ENCODE measurements around the gene FOXP4. TPM values are rescaled to one million over a fixed set of nuclear protein-coding genes. Genes with fewer than 3 reads are reported as not detected.

FOXP4 gene
- total RNA-seq, 8 experiments from 2014 or later, result 1.3 to 22.1 (median 12.8) TPM

DNA sequence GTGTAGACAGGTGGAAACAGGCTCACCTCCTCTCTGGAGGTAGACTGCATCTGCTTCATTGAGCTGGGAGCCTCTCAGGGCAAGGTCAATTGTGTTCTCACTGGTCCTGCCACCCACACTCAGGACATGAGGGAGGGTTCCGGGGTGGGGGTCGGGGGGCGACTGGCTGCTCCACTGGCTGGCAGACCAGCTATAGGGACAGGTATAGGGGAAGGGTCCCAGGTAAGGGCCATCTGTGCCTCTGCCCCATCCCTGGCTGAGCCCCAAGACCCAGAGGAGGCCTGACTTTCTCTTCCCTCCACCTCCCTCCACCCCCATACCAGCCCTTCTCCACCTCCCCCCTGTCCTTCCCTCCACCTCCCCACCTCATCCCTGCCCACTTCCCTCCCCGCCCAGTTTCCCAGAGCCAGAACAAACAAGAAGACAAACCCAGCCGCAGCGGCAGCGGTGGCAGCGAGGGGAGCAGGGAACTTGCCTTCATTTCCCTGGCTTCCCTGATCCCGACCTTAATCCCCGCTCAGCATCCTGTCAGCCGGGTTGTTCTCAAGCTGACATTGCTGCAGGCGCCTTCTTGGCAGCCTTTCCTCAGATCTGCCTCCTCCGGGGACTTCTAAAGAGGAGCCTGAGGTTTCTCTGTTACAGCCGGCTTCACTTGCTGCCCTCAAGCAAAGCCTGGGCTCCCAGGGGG, 18.3 kb upstream of the FOXP4 start:
- ATAC-seq (replicated peaks in 6 of 8), result peak in 5 of 8 experiments; percentile 19 to 39 (median 33)
- Histone ChIP-seq H3K27ac (no peak overlapping the region), H3K4me3 (no peak overlapping the region), H3K4me1 (replicated peaks in 1 of 2) (peaks cover 55 to 58% of the 10 kb centered on the region in 2 donors)
- in situ Hi-C loops (cut with MboI; ENCODE audit: low pct_unique_long_range_greater_than_20kb in 2 of 9, low sequenced_read_pairs in 9 of 9, unreplicated experiment in 9 of 9), result no loop called here
- no CpG with 5 or more reads among the region's 14 CpGs for WGBS, 10 experiments

DNA sequence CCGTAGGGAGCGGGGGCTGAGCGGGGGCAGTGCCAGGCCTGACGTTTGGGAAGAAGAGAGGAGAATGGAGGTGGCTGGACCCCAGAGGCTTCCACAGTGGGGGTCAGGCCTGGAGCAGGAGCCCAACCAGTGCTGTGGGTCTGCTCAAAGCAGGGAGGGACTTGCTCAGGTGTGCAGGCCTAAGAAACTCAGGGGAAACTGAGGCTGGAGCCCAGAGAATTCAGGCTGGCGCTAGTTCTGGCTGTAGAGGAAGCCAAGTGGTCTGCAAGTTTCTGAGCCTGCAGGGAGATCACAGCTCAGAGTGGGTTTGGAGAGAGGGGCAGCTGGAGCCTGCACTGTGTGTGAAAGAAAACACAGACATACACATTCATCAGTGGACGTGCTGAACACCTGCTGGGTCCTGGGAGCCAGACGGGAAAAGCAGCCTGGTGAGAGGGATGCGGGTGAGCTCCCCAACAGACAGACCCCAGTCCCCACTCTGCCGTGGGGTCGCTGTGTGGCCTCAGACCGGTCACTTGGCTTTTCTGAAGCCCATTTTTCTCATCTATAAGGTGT, 17.7 kb upstream of the FOXP4 start:
- Histone ChIP-seq H3K4me3 (no peak overlapping the region), H3K27ac (no peak overlapping the region), H3K4me1 (replicated peaks in 1 of 2) (peaks cover 49 to 52% of the 10 kb centered on the region in 2 donors)
- in situ Hi-C loops (cut with MboI; ENCODE audit: low pct_unique_long_range_greater_than_20kb in 2 of 9, low sequenced_read_pairs in 9 of 9, unreplicated experiment in 9 of 9), result no loop called here
- peak in 2 of 8 experiments; percentile 5 to 8 for ATAC-seq (replicated peaks in 6 of 8)
- 76 to 100% (median 80%) methylated on average over 1 to 2 of the region's 11 CpGs; no CpG with 5 or more reads in 5 of the 10 experiments for WGBS, 10 experiments

GRCh38 chr6:41529049-41529448, 17.1 kb upstream of the FOXP4 start:
- no peak for ATAC-seq (replicated peaks in 6 of 8)
- peaks cover 43 to 47% of the 10 kb centered on the region in 2 donors for H3K4me1 ChIP-seq (replicated peaks in 1 of 2)
- in situ Hi-C loops (cut with MboI; ENCODE audit: low pct_unique_long_range_greater_than_20kb in 2 of 9, low sequenced_read_pairs in 9 of 9, unreplicated experiment in 9 of 9), result no loop called here
- WGBS, 10 experiments, result 40 to 100% (median 100%) methylated on average over 1 to 2 of the region's 5 CpGs; no CpG with 5 or more reads in 7 of the 10 experiments
- no peak overlapping the region for H3K4me3 ChIP-seq
- no peak overlapping the region for H3K27ac ChIP-seq

GRCh38 chr6:41529970-41530369, 16.2 kb upstream of the FOXP4 start:
- H3K27ac ChIP-seq, result no peak overlapping the region
- peaks cover 35 to 39% of the 10 kb centered on the region in 2 donors for H3K4me1 ChIP-seq (replicated peaks in 1 of 2)
- in situ Hi-C loops (cut with MboI; ENCODE audit: low pct_unique_long_range_greater_than_20kb in 2 of 9, low sequenced_read_pairs in 9 of 9, unreplicated experiment in 9 of 9), result no loop called here
- H3K4me3 ChIP-seq, result no peak overlapping the region
- ATAC-seq (replicated peaks in 6 of 8), result no peak
- WGBS, 10 experiments, result 46 to 92% (median 68%) methylated on average over 1 to 7 of the region's 7 CpGs

- H3K4me3 ChIP-seq, result no peak overlapping the region
- in situ Hi-C loops (cut with MboI; ENCODE audit: low pct_unique_long_range_greater_than_20kb in 2 of 9, low sequenced_read_pairs in 9 of 9, unreplicated experiment in 9 of 9), result no loop called here
- 41 to 90% (median 65%) methylated on average over 1 to 4 of the region's 7 CpGs; no CpG with 5 or more reads in 4 of the 10 experiments for WGBS, 10 experiments
- peaks cover 32 to 36% of the 10 kb centered on the region in 2 donors for H3K4me1 ChIP-seq (replicated peaks in 1 of 2)
- no peak for ATAC-seq (replicated peaks in 6 of 8)
- no peak overlapping the region for H3K27ac ChIP-seq
Observed at GRCh38 chr6:41530476-41530875, 15.7 kb upstream of the FOXP4 start.

DNA sequence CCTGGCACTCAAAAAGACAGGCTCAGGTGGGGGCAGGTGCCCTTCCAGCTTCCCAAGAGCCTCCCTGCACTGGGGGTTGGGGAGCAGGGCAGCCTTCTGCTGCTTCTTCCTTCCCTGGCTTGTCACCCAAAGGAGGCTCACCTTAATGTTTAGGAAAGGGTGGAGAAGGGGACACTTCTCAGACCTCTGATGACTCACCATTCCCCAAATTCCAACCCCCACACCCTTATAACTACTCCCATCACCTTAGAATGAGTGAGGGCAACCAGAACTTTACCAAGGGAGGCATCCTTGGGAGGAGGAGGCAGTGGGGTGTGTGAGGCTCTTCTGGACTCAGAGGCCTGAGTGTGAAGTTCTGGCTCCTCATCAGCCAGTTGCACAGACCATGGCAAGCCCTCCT, 15.2 kb upstream of the FOXP4 start:
- Histone ChIP-seq H3K27ac (no peak overlapping the region), H3K4me1 (replicated peaks in 1 of 2) (peaks cover 32 to 36% of the 10 kb centered on the region in 2 donors), H3K4me3 (no peak overlapping the region)
- in situ Hi-C loops (cut with MboI; ENCODE audit: low pct_unique_long_range_greater_than_20kb in 2 of 9, low sequenced_read_pairs in 9 of 9, unreplicated experiment in 9 of 9), result no loop called here
- ATAC-seq (replicated peaks in 6 of 8), result no peak

DNA sequence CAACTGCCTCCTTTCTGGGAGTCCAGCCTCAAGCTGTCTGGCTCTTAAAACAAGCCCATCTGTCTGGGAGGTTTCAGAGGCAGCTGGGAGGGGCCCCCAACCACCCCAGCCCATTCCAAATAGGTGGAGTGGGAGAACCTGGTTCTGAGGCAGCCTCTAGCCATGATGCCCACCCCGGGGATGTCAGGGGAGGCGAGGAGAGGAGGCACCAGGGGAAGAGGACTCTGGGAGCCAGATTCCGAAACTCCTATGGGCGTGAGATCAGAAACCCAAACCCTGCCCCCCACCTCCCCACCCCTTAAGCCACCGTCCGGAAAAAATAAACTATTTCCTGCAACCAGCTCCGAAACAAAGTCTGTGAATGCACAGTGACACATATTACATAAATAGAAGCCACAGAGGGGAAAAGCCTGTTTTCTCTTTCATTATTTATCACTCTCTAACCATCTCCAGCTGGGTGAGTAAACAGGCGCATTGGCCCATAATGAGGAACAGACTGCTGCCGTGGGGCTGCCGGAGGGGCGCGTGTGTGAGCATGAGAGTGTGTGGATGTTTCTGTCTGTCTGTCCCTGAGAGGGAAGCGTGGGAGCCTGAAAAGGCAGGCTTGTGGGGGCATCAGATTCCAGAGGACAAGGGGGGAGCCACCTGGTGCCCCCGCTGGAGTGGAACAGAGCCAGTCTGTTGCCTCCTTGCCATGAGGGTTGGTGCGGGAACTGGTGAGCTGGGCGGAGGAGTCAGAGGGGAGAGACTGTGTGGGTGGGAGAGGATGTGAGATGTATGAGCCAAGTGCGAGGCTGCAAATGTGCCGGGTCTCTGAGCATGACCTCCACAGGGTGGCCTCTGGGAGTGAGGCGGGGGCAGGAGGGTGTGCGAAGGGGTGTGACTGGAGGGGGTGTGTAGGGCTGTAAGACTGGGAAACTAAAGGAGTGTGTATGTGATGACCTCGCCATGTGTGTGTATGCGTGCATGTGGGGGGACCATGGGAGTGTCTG, 14.3 kb upstream of the FOXP4 start:
- Histone ChIP-seq H3K4me1 (replicated peaks in 1 of 2) (peaks cover 32 to 36% of the 10 kb centered on the region in 2 donors), H3K27ac (no peak overlapping the region), H3K4me3 (no peak overlapping the region)
- ATAC-seq (replicated peaks in 6 of 8), result peak; percentile 45 to 95 (median 80)
- 0 to 92% (median 20%) methylated on average over 1 to 9 of the region's 22 CpGs; no CpG with 5 or more reads in 3 of the 10 experiments for WGBS, 10 experiments
- in situ Hi-C loops (cut with MboI; ENCODE audit: low pct_unique_long_range_greater_than_20kb in 2 of 9, low sequenced_read_pairs in 9 of 9, unreplicated experiment in 9 of 9), result no loop called here

DNA sequence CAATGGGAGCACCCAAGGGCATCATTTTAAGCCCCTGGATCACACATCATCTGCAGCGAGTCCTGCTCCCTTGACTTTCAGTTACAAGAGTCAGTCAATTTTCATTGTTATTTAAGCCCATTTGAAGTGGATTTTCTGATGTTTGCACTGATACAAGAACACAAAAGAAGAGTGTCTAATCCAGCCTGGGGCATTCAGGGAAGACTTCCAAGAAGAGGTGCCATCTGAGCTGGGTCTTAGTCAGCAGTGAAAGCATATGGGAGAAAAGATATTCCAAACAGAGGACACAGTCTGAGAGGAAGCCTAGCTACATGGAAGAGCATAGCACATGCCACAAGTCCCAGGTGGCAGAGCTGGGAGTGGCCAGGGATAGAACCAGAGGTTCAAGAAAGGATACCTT, 10.4 kb upstream of the FOXP4 start:
- Histone ChIP-seq H3K4me1 (replicated peaks in 1 of 2) (peaks cover 14 to 18% of the 10 kb centered on the region in 2 donors), H3K4me3 (no peak overlapping the region), H3K27ac (no peak overlapping the region)
- 67 to 88% (median 83%) methylated on average over 1 of the region's 1 CpG; no CpG with 5 or more reads in 6 of the 10 experiments for WGBS, 10 experiments
- no peak for ATAC-seq (replicated peaks in 6 of 8)
- in situ Hi-C loops (cut with MboI; ENCODE audit: low pct_unique_long_range_greater_than_20kb in 2 of 9, low sequenced_read_pairs in 9 of 9, unreplicated experiment in 9 of 9), result no loop called here

DNA sequence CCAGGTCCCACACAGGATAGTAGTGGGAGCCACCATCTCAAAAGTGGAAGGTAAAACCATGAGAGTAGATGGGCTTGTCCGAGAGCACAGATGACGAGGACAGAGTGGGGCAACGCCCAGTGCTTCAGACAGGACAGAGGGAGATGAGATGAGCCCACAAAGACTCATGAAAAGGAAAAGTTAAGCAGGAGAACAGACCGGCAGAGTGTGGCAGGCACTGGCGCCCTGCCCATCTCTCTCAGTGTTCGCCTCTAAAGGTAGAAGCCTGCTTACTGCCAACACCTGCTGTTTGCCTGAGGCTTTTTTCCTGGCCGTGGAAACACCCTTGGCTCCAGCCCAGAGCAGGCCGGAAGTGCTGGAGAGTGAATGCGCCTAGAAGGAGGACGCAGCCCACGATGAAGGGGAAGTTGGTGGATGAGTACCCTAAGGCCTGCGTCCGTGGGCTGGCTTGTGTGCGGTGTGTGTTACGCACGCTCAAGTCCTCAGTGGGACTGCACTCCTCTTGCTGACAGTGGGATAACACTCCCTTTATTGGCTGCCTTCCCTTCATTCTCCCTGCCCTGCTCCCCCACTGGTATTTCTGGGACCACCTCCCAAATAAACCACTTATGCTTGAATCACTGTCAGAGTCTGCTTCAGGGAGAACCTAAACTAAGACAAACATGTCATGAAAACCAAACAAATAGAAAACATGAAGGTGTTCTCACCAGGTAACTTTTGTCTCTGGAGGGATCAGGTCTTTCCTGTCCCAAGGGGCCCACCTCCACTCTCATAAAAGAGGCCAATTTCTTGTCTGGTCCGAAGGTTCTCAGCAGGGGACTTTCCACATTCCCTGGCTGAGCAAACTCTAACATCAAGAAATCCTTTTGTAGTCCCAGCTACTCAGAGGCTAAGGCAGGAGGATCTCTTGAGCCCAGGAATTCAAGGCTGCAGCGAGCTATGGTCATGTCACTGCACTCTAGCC, 9.1 kb upstream of the FOXP4 start:
- in situ Hi-C loops (cut with MboI; ENCODE audit: low pct_unique_long_range_greater_than_20kb in 2 of 9, low sequenced_read_pairs in 9 of 9, unreplicated experiment in 9 of 9), result no loop called here
- Histone ChIP-seq H3K27ac (no peak overlapping the region), H3K4me3 (no peak overlapping the region), H3K4me1 (replicated peaks in 1 of 2) (peaks cover 6 to 11% of the 10 kb centered on the region in 2 donors)
- ATAC-seq (replicated peaks in 6 of 8), result peak in 2 of 8 experiments; percentile 6 to 17
- WGBS, 10 experiments, result 60 to 100% (median 82%) methylated on average over 1 to 9 of the region's 18 CpGs

DNA sequence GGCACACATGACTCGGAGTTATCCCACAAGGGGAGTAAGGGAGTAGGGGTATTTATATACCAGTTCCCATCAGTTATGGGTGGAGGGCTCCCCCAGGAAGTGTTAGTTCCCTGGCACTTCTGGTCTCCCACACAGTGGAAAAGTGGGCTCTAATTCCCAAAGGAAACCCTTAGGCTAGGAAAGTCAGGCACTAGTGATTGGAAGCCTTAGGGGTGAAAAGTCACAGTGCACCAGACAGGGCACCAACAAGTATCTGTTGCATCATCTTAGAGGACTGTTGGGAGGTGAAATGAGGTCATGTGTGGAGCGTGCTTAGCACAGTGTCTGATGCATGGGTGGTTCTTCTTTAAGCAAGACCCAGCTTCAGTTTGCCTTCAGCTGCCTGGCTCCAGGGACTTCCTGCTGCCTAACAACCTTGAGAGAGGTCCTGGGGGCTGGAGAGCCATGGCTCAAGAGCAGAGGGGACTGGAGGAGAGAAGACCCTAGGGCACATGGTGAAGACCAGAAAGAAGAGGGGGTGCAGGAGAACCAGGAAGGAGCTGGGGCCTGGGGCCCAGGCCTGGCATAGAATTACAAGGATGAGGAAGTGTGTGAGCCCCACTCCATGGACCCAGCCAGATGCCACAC, 7.5 kb upstream of the FOXP4 start:
- no peak overlapping the region for H3K27ac ChIP-seq
- in situ Hi-C loops (cut with MboI; ENCODE audit: low pct_unique_long_range_greater_than_20kb in 2 of 9, low sequenced_read_pairs in 9 of 9, unreplicated experiment in 9 of 9), result no loop called here
- H3K4me1 ChIP-seq (replicated peaks in 1 of 2), result peaks cover 3 to 5% of the 10 kb centered on the region in 2 donors
- ATAC-seq (replicated peaks in 6 of 8), result peak in 7 of 8 experiments; percentile 32 to 74 (median 56)
- H3K4me3 ChIP-seq, result no peak overlapping the region
- 50 to 100% (median 80%) methylated on average over 1 to 2 of the region's 2 CpGs; no CpG with 5 or more reads in 2 of the 10 experiments for WGBS, 10 experiments

GRCh38 chr6:41539204-41539603, 7.0 kb upstream of the FOXP4 start:
- Histone ChIP-seq H3K4me1 (replicated peaks in 1 of 2) (peaks cover 3 to 5% of the 10 kb centered on the region in 2 donors), H3K4me3 (no peak overlapping the region), H3K27ac (no peak overlapping the region)
- in situ Hi-C loops (cut with MboI; ENCODE audit: low pct_unique_long_range_greater_than_20kb in 2 of 9, low sequenced_read_pairs in 9 of 9, unreplicated experiment in 9 of 9), result no loop called here
- no peak for ATAC-seq (replicated peaks in 6 of 8)

DNA sequence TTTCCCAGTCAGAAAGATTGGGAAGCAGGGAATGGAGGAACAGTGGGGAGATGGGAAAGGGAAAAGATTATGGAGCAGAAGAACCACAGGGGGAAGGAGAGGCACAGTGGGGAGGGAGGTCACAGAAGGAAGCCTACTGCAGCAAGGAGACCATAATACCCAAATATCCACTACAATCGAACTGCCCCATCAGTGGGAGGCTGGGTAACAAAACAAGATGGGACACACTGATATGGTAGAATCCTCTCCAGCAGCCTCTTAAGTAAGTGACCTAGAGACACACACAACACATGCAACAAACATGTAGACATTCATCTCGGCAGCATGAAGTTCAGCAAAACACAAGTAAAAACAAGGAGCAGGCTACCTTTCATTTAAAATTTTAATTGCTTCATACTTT, 4.8 kb upstream of the FOXP4 start:
- Histone ChIP-seq H3K4me3 (no peak overlapping the region), H3K4me1 (replicated peaks in 1 of 2) (peaks cover 11 to 17% of the 10 kb centered on the region in 2 donors), H3K27ac (no peak overlapping the region)
- ATAC-seq (replicated peaks in 6 of 8), result no peak
- in situ Hi-C loops (cut with MboI; ENCODE audit: low pct_unique_long_range_greater_than_20kb in 2 of 9, low sequenced_read_pairs in 9 of 9, unreplicated experiment in 9 of 9), result no loop called here
- 60 to 100% (median 100%) methylated on average over 1 to 2 of the region's 2 CpGs; no CpG with 5 or more reads in 1 of the 10 experiments for WGBS, 10 experiments
